ENCODE data around the gene FBH1. TPM values are rescaled to one million over a fixed set of nuclear protein-coding genes. Genes with fewer than 3 reads are reported as not detected.

The FBH1 gene
- total and polyA plus RNA-seq, 9 of the 15 experiments (the other 6 are each of a cell fraction or from before 2014, with no cell fraction given), result 13.4 to 108 (median 77.8) TPM

DNA sequence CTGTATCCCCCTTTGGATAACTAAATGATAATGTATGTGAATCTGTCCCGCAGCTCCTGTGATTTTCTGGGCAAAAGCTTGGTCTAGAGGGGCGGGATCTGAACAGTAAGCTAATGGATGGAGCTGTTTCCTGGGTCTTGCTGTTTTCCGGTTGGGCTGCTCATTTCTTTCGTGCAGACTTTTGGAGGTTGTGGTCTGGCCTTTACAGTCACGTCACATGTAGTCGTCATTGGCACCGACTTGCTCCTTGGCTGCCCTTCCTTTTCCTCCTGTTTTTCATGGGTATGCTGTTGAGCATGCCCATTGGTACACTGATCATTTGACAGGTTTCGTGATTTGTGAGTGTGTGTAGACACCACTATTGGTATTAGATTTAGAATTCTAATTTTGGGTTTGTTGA is 2.0 kb downstream of the FBH1 start:
- no peak for FAIRE-seq
- H3K4me1 ChIP-seq (replicated peaks in 1 of 2; ENCODE audit: control insufficient read depth in 2 of 2, insufficient read depth in 2 of 2, low read length in 2 of 2), result peaks cover 54 to 67% of the 10 kb centered on the region in 2 experiments
- no peaks in the 10 kb centered on the region for H3K27me3 ChIP-seq (ENCODE audit: control insufficient read depth in 2 of 2, insufficient read depth in 2 of 2, low read length in 2 of 2)
- H3K4me3 ChIP-seq, result no peak overlapping the region; the same call in 1 of the 2 replicates
- no peak for ATAC-seq
- in situ Hi-C loops (cut with MboI) (no loop called here), intact Hi-C loops (cut with micrococcal nuclease) (loop anchor here (5.0 kb wide), 2 partner anchors 80 to 205 kb away; partner anchors contain the start of gene GDI2)
- H3K9ac ChIP-seq (ENCODE audit: insufficient read depth in 1 of 2, low read depth in 2 of 2, low read length in 2 of 2), result no peak overlapping the region; a peak in 1 of 4 replicates
- ChIA-PET POLR2A (no interaction called here), CTCF (ENCODE audit: low intra/inter-chr PET ratio) (no interaction called here)
- peaks cover 13% of the 10 kb centered on the region; the same call in 1 of the 2 replicates for H4K20me1 ChIP-seq (replicated peaks; ENCODE audit: control insufficient read depth, insufficient read depth, low read length)
- H3K9me3 ChIP-seq (replicated peaks; ENCODE audit: control insufficient read depth, insufficient read depth, low read depth, low read length), result no peaks in the 10 kb centered on the region
- H3K79me2 ChIP-seq (ENCODE audit: control insufficient read depth, insufficient read depth, low read length), result peaks cover 95% of the 10 kb centered on the region
- WGBS (ENCODE audit: insufficient coverage, low coverage, missing lambda C conversion rate), result 58% methylated on average over 8 of the region's 8 CpGs
- peak in 1 of 4 experiments; percentile 14 for DNase-seq (ENCODE audit: extremely low read depth in 1 of 4, low spot score in 3 of 4)
- H3K27ac ChIP-seq (ENCODE audit: extremely low read depth, low read depth, low read length), result no peak overlapping the region
- peak overlapping the region; percentile 44 for H3K4me2 ChIP-seq (ENCODE audit: insufficient read depth, low read length)
- peaks cover 3% of the 10 kb centered on the region for H3K9me1 ChIP-seq (ENCODE audit: control insufficient read depth, insufficient read depth, low read length)
- no peak for TF ChIP-seq ATF1 (CRISPR knock-in tag; IDR thresholded peaks at IDR 0.05)
- 0 out of 2 replicates have a peak, but pooled peaks have one; percentile 14 for TF ChIP-seq ATF1 (tag; IDR thresholded peaks at IDR 0.05)
- no peak for TF ChIP-seq NFATC3 (IDR thresholded peaks at IDR 0.05)
- no peak overlapping the region for H2AFZ ChIP-seq (ENCODE audit: low read depth, low read length)
- H3K36me3 ChIP-seq (ENCODE audit: control insufficient read depth, insufficient read depth, low read length), result peaks cover 63% of the 10 kb centered on the region
- no TSS peak for BruUV-seq (replicated peaks)

DNA sequence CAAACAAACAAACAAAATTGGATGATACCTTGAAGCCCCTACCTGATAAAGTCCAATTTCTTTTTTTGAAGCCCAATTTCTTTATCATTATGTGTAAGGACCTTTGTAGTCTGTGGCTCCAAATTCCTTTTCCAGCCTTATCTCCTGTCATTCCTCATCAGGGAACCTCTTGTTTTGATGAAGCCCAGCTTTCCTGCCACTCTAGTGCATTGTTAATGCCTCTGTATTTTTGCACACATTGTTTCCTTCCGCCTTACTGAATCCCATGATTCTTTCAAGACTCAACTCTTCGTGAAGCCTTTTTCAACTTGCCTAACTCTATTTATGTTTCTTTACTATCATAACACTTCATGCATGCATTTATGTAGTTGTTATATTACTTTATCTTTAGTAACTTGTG is 3.3 kb downstream of the FBH1 start:
- Histone ChIP-seq H3K9me1 (ENCODE audit: control insufficient read depth, insufficient read depth, low read length) (peaks cover 3% of the 10 kb centered on the region), H3K4me1 (replicated peaks in 1 of 2; ENCODE audit: control insufficient read depth in 2 of 2, insufficient read depth in 2 of 2, low read length in 2 of 2) (peaks cover 53 to 70% of the 10 kb centered on the region in 2 experiments), H3K27ac (ENCODE audit: extremely low read depth, low read depth, low read length) (peak overlapping the region; percentile 82; the same call in 1 of the 3 replicates), H3K9me3 (replicated peaks; ENCODE audit: control insufficient read depth, insufficient read depth, low read depth, low read length) (peaks cover 3% of the 10 kb centered on the region; the same call in 1 of the 2 replicates), H3K27me3 (ENCODE audit: control insufficient read depth in 2 of 2, insufficient read depth in 2 of 2, low read length in 2 of 2) (no peaks in the 10 kb centered on the region), H2AFZ (ENCODE audit: low read depth, low read length) (no peak overlapping the region), H3K79me2 (ENCODE audit: control insufficient read depth, insufficient read depth, low read length) (peaks cover 96% of the 10 kb centered on the region), H3K36me3 (ENCODE audit: control insufficient read depth, insufficient read depth, low read length) (peaks cover 61% of the 10 kb centered on the region), H3K4me2 (ENCODE audit: insufficient read depth, low read length) (no peak overlapping the region), H3K9ac (ENCODE audit: insufficient read depth in 1 of 2, low read depth in 2 of 2, low read length in 2 of 2) (no peak overlapping the region; a peak in 1 of 4 replicates), H3K4me3 (no peak overlapping the region), H4K20me1 (replicated peaks; ENCODE audit: control insufficient read depth, insufficient read depth, low read length) (peaks cover 15% of the 10 kb centered on the region; the same call in 1 of the 2 replicates)
- in situ Hi-C loops (cut with MboI) (no loop called here), intact Hi-C loops (cut with micrococcal nuclease) (loop anchor here (5.0 kb wide), 2 partner anchors 81 to 206 kb away; partner anchors contain the start of gene GDI2)
- no TSS peak for BruUV-seq (replicated peaks)
- FAIRE-seq (no peak), ATAC-seq (no peak), DNase-seq (ENCODE audit: extremely low read depth in 1 of 4, low spot score in 3 of 4) (no peak)
- 69% methylated on average over 2 of the region's 2 CpGs for WGBS (ENCODE audit: insufficient coverage, low coverage, missing lambda C conversion rate)
- ChIA-PET POLR2A (interaction anchor here (1.3 to 1.6 kb wide), 4 partner anchors 8 to 80 kb away, joined by 4 to 7 read pairs (median 4); partner anchors contain the start of gene GDI2), CTCF (ENCODE audit: low intra/inter-chr PET ratio) (no interaction called here)
- TF ChIP-seq PKNOX1 (IDR thresholded peaks at IDR 0.05), result 0 out of 2 replicates have a peak, but pooled peaks have one; percentile 5
- TF ChIP-seq, protein P1, sequence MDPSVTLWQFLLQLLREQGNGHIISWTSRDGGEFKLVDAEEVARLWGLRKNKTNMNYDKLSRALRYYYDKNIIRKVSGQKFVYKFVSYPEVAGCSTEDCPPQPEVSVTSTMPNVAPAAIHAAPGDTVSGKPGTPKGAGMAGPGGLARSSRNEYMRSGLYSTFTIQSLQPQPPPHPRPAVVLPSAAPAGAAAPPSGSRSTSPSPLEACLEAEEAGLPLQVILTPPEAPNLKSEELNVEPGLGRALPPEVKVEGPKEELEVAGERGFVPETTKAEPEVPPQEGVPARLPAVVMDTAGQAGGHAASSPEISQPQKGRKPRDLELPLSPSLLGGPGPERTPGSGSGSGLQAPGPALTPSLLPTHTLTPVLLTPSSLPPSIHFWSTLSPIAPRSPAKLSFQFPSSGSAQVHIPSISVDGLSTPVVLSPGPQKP (CRISPR knock-in tag; IDR thresholded peaks at IDR 0.05), result no peak
- no peak for TF ChIP-seq PHB (CRISPR knock-in tag; IDR thresholded peaks at IDR 0.05)
- TF ChIP-seq E2F3 (CRISPR knock-in tag; IDR thresholded peaks at IDR 0.05), result no peak
- no peak for TF ChIP-seq ZNF512 (tag; IDR thresholded peaks at IDR 0.05)
- no peak for TF ChIP-seq CLOCK (CRISPR knock-in tag; IDR thresholded peaks at IDR 0.05; ENCODE audit: borderline replicate concordance)
- TF ChIP-seq ZNF354B (CRISPR knock-in tag; IDR thresholded peaks at IDR 0.05), result no peak

Measured in K562 (cell line).